NB4 (cell line): ENCODE data around the gene SLC19A1.
"Not testable (repeated sequence)": the region's sequence is repeated elsewhere in the genome, so short reads cannot be mapped to it uniquely, and the experiment has no call there.

ENCODE experiments used
- DNase-seq: peaks from one replicate; pipeline ENCODE4 v3.0.0; 2010; ENCODE audit warnings: low read depth
- H3K4me3 ChIP-seq: one replicate; pipeline ENCODE4 v1.5.1; 2011; ENCODE audit warnings: mild to moderate bottlenecking, low read depth, low read length, moderate library complexity
- MYC ChIP-seq: IDR thresholded peaks from 2 replicates; pipeline ENCODE4 v1.6.1; 2011; ENCODE audit warnings: low read depth, low read length
- POLR2A ChIP-seq: IDR thresholded peaks from 2 replicates; pipeline ENCODE4 v1.6.1; 2011; ENCODE audit warnings: mild to moderate bottlenecking; ENCODE audit not compliant: insufficient read length; ENCODE audit errors: extremely low read depth
- TF ChIP-seq, protein P1 (sequence below): IDR thresholded peaks from one replicate; pipeline ENCODE4 v1.5.1; 2012; ENCODE audit warnings: low read depth, low read length
- TF ChIP-seq, protein P2 (sequence below): IDR thresholded peaks from 2 replicates; pipeline ENCODE4 v1.6.1; 2011; ENCODE audit warnings: low read depth, low read length

The SLC19A1 gene

DNA sequence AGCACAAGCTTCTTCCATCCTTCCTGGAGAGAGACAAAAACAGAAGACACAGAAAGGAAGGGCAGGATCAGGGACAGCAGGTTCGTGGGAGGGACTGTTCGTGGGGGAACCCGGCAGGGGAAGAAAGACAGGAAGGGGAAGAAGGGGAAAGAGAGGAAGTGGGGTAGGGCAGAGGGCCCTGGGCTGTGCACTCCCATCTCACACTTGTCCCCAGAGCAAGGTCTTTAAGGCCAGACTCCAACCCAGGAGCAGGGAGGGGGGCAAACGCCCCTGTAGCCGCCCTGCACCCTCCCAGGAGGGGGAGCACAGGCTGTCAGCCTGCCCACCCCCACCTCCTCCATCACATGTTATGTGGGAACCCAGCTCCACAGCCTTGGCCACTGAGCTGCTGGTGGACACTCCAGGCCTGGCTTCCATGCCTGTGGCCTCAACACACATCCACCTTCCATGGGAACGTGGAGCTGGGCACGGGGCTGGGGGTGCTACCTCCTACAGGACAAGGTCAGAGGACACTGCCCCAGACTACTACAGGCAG, 9.3 kb downstream of the SLC19A1 start:
- peak; percentile 56 for DNase-seq
- TF ChIP-seq MYC (no peak), POLR2A (no peak)
- TF ChIP-seq, protein P1, sequence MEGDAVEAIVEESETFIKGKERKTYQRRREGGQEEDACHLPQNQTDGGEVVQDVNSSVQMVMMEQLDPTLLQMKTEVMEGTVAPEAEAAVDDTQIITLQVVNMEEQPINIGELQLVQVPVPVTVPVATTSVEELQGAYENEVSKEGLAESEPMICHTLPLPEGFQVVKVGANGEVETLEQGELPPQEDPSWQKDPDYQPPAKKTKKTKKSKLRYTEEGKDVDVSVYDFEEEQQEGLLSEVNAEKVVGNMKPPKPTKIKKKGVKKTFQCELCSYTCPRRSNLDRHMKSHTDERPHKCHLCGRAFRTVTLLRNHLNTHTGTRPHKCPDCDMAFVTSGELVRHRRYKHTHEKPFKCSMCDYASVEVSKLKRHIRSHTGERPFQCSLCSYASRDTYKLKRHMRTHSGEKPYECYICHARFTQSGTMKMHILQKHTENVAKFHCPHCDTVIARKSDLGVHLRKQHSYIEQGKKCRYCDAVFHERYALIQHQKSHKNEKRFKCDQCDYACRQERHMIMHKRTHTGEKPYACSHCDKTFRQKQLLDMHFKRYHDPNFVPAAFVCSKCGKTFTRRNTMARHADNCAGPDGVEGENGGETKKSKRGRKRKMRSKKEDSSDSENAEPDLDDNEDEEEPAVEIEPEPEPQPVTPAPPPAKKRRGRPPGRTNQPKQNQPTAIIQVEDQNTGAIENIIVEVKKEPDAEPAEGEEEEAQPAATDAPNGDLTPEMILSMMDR, result no peak
- TF ChIP-seq, protein P2, sequence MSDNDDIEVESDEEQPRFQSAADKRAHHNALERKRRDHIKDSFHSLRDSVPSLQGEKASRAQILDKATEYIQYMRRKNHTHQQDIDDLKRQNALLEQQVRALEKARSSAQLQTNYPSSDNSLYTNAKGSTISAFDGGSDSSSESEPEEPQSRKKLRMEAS, result no peak
- H3K4me3 ChIP-seq, result no peak overlapping the region

DNA sequence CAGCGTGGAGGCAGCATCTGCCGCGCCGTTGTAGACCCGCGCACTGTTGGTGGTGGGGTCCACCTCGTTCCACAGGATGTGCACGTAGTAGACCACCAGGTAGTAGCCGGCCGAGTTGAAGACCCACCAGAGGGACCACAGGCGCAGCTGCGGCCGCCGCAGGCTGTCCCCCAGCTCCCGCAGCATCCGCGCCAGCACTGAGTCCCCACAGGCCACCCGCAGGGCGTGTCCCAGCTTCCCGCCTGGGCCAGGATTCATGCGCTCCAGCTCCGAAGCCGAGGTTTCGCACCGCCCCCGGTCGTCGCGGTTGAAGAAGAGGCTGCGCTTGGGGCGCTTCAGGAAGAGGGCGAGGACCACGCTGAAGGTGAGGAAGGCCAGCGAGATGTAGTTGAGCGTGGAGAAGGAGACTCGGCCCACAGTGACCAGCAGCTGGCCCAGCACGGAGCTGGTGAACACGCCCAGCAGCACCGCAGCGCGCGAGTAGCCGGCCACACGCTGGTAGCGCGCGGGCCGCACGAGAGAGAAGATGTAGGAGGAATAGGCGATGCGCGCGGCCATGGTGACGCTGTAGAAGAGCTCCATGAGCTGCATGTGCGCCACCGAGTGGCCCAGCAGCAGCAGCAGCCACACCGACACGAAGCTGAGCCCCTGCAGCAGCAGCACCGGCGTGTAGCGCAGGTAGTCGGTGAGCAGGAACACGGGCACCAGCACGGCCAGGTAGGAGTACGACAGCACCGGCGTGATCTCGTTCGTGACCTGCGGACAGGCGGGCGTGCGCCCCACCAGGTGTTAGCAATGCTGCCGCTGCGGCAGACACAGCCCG, 10.6 kb downstream of the SLC19A1 start:
- no peak for DNase-seq
- no peak overlapping the region for H3K4me3 ChIP-seq
- TF ChIP-seq, protein P2, result no peak
- TF ChIP-seq POLR2A, result no peak
- TF ChIP-seq MYC, result no peak
- TF ChIP-seq, protein P1, result no peak

- H3K4me3 ChIP-seq, DNase-seq: not testable (repeated sequence)
Observed at GRCh38 chr21:45531114-45531392, 11.2 kb downstream of the SLC19A1 start.

- no peak for DNase-seq
- TF ChIP-seq, protein P2, result no peak
- no peak for TF ChIP-seq MYC
- TF ChIP-seq, protein P1, result no peak
Observed at GRCh38 chr21:45530423-45531113, 11.7 kb downstream of the SLC19A1 start.

DNA sequence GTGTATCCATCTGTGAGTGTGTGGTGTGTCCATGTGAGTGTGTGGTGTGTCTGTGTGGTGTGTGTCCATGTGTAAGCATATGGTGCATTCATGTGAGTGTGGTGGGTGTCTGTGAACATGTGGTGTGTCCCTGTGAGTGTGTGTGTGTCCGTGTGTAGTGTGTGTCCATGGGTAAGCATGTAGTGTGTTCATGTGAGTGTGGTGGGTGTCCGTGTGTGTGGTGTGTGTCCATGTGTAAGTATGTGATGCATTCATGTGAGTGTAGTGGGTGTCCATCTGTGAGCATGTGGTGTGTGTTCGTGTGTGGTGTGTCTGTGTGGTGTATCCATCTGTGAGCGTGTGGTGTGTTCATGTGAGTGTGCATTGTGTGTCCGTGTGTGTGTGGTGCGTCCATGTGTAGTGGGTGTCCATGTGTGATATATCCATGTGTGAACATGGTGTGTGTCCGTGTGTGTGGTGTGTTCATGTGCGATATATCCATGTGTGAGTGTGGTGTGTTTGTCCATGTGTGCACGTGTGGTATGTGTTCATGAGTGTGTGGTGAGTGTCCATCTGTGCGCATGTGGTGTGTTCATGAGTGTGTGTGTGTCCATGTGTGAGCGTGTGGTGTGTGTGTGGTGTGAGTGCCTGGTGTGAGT, 12.3 kb downstream of the SLC19A1 start:
- DNase-seq, result no peak
- TF ChIP-seq MYC (no peak), POLR2A (no peak)
- TF ChIP-seq, protein P2, result no peak
- TF ChIP-seq, protein P1, result no peak

More at GRCh38 chr21:45530423-45531113, 11.7 kb downstream of the SLC19A1 start:
- no peak overlapping the region for H3K4me3 ChIP-seq

More for the DNA sequence above, 12.3 kb downstream of the SLC19A1 start:
- H3K4me3 ChIP-seq, result no peak overlapping the region
